Esophagus (tissue), 2 donors: ENCODE data around the gene CPB1. TPM values are rescaled to one million over a fixed set of nuclear protein-coding genes. Genes with fewer than 3 reads are reported as not detected.
"Not testable (repeated sequence)": the region's sequence is repeated elsewhere in the genome, so short reads cannot be mapped to it uniquely, and the experiment has no call there.

Experiments used
- H3K27ac ChIP-seq, 2 donors: one replicate each; pipeline ENCODE4 v1.5.1; 2013; ENCODE audit warnings: low read depth in 2 of 2, mild to moderate bottlenecking in 2 of 2, inconsistent platforms in 1 of 2, low read length in 1 of 2, moderate library complexity in 1 of 2
- H3K27me3 ChIP-seq, 2 donors: one replicate each; pipeline ENCODE4 v1.6.1; 2013; ENCODE audit warnings: low read length in 2 of 2, control low read depth in 1 of 2, mild to moderate bottlenecking in 1 of 2; ENCODE audit not compliant: insufficient read depth in 2 of 2, control insufficient read depth in 1 of 2
- H3K36me3 ChIP-seq, 2 donors: one replicate each; pipeline ENCODE4 v1.6.1; 2013; ENCODE audit warnings: low read length in 1 of 2; ENCODE audit not compliant: control insufficient read depth in 2 of 2, insufficient read depth in 2 of 2
- H3K4me1 ChIP-seq, 2 donors: one replicate each; pipeline ENCODE4 v1.6.1; 2013; ENCODE audit warnings: low read length in 1 of 2; ENCODE audit not compliant: control insufficient read depth in 2 of 2, insufficient read depth in 2 of 2
- H3K4me3 ChIP-seq, 2 donors: one replicate each; pipeline ENCODE4 v1.5.1; 2013; ENCODE audit warnings: low read length in 2 of 2, mild to moderate bottlenecking in 2 of 2, low read depth in 1 of 2, moderate library complexity in 1 of 2
- H3K9me3 ChIP-seq, 2 donors: one replicate each; pipeline ENCODE4 v1.6.1; 2013; ENCODE audit warnings: mild to moderate bottlenecking in 2 of 2, low read depth in 1 of 2, low read length in 1 of 2, moderate library complexity in 1 of 2; ENCODE audit not compliant: control insufficient read depth in 2 of 2, insufficient read depth in 1 of 2
- WGBS, 2 donors: extraction: QIAGEN DNeasy Blood & Tissue Kit; methylation state at CpG; one replicate each; pipeline ENCODE4 v1.1.7; 2013; 5-methylcytosine and 5-hydroxymethylcytosine counted together
- polyA plus RNA-seq, 2 donors: library from polyadenylated mRNA; stranded (reverse); fragments of 200-250 nt; gene quantifications; one replicate each; pipeline ENCODE4 v1.2.3, GENCODE V29; 2013
- donor health status: healthy with polysubstance abuse.
- donor health status: Bipolar disorder and iron deficiency.

The CPB1 gene
- polyA plus RNA-seq = under 1 TPM; 0.21 to 0.29 TPM

DNA sequence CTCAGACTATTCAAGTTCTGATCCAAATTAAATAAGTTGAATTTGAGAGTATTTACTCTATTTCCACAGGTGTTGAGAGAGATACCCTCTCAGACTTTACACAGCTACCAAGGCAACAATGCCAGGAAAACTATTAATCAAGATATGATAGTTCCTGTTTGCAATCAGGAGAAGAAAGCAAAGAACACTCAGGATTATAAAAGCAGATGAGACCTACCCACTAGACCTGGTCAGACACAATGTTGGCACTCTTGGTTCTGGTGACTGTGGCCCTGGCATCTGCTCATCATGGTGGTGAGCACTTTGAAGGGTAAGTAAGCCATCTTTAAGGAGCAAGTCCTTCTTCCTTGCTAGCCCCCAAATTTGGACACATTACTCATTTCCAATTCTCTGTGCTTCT, at the start of gene CPB1:
Gene CPB1 (plus strand): TSS at position 227 of the 400 bp plus-strand sequence. CDS start 13 bp downstream, at position 240.
- Histone ChIP-seq H3K36me3 (no peaks in the 10 kb centered on the region), H3K27me3 (no peaks in the 10 kb centered on the region), H3K27ac (no peak within 1 kb of the TSS), H3K4me1 (no peaks in the 10 kb centered on the region), H3K9me3 (no peaks in the 10 kb centered on the region), H3K4me3 (no peak within 1 kb of the TSS)

DNA sequence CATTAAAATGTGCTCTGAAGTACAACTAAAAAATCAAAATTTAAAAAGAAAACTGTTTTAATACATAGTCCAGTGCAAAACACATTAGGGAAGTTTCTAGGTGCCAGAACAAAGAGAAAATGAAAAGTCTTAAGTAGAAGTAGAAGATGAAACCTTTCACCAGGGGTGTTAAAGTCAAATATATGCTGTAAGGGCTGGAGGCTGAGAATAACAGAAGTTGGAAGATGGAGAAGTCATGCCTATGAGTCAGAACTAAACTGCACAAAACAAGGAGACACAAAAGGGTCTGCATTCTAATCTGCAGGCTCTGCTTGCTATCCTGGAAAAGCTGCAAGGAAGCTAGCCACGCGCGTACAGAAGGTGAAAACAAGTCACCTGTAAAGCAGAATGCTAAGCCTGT, 48.7 kb upstream of the CPB1 start:
- Histone ChIP-seq H3K9me3 (no peaks in the 10 kb centered on the region), H3K4me1 (no peaks in the 10 kb centered on the region), H3K27ac (no peak overlapping the region), H3K27me3 (no peaks in the 10 kb centered on the region), H3K4me3 (no peak overlapping the region), H3K36me3 (no peaks in the 10 kb centered on the region)
- WGBS, 2 donors = 96 to 100% methylated on average over 3 of the region's 3 CpGs

DNA sequence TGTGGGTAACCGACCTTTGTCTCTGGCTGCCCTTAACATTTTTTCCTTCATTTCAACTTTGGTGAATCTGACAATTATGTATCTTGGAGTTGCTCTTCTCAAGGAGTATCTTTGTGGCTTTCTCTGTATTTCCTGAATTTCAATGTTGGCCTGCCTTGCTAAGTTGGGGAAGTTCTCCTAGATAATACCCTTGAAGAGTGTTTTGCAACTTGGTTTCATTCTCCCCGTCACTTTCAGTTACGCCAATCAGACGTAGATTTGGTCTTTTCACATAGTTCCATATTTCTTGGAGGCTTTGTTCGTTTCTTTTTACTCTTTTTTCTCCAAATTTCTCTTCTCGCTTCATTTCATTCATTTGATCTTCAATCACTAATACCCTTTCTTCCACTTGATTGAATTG, 42.6 kb upstream of the CPB1 start:
- H3K36me3 ChIP-seq, H3K27me3 ChIP-seq, H3K4me1 ChIP-seq, H3K9me3 ChIP-seq, H3K4me3 ChIP-seq, H3K27ac ChIP-seq: not testable (repeated sequence)
- 82 to 86% methylated on average over 6 of the region's 6 CpGs for WGBS, 2 donors

DNA sequence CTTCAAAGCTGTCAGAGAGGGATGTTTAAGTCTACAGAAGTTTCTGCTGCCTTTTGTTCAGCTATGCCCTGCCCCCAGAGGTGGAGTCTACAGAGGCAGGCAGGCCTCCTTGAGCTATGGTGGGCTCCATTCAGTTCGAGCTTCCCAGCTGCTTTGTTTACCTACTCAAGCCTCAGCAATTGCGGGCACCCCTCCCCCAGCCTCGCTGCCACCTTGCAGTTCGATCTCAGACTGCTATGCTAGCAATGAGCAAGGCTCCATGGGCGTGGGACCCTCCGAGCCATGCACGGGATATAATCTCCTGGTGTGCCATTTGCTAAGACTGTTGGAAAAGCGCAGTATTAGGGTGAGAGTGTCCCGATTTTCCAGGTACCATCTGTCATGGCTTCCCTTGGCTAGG, 41.5 kb upstream of the CPB1 start:
- H3K27ac ChIP-seq, H3K4me3 ChIP-seq, H3K4me1 ChIP-seq, H3K27me3 ChIP-seq, H3K9me3 ChIP-seq, H3K36me3 ChIP-seq: not testable (repeated sequence)
- 87 to 92% methylated on average over 9 of the region's 9 CpGs for WGBS, 2 donors

DNA sequence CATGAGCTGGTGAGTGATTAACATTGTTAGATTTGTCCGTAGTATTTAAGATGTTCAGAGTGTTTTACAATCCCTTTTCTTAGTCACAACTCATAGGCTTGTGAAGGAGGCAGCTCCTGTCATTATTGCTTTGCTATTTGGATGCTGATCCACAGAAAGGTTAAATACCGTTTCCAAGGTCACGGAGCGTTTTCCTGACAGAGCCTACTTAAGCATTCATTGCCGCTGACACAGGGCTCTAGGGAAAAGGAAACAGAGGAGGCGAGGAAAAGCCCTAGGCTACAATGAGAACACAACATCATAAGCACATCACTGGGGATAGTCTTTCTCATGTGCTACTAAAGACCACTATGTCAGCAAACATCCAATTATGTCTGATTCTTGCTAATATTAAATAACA, 38.5 kb upstream of the CPB1 start:
- no peaks in the 10 kb centered on the region for H3K27me3 ChIP-seq
- WGBS, 2 donors = 47 to 52% methylated on average over 6 of the region's 6 CpGs
- no peak overlapping the region for H3K27ac ChIP-seq
- no peaks in the 10 kb centered on the region for H3K4me1 ChIP-seq
- H3K9me3 ChIP-seq = no peaks in the 10 kb centered on the region
- H3K4me3 ChIP-seq = no peak overlapping the region
- H3K36me3 ChIP-seq = no peaks in the 10 kb centered on the region

DNA sequence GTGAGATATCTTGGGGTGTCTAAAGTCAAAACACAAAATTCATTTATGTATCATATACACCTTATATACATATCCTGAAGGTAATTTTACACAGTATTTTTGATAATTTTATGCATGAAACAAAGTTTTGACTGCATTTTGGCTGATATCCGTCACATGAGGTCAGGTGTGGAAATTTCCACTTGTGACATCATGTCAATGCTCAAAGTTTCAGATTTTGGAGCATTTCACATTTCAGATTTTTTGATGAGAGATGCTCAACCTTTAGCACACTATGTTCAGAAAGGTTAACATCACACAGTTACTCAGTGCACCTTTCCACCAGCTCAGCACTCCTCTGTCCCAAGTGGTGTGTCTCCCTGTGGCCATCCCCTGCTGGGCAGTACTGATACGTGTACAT, 37.7 kb upstream of the CPB1 start:
- Histone ChIP-seq H3K36me3 (no peaks in the 10 kb centered on the region), H3K4me1 (no peaks in the 10 kb centered on the region), H3K9me3 (no peaks in the 10 kb centered on the region), H3K4me3 (no peak overlapping the region), H3K27me3 (no peaks in the 10 kb centered on the region), H3K27ac (no peak overlapping the region)
- 77 to 83% methylated on average over 2 of the region's 2 CpGs for WGBS, 2 donors

DNA sequence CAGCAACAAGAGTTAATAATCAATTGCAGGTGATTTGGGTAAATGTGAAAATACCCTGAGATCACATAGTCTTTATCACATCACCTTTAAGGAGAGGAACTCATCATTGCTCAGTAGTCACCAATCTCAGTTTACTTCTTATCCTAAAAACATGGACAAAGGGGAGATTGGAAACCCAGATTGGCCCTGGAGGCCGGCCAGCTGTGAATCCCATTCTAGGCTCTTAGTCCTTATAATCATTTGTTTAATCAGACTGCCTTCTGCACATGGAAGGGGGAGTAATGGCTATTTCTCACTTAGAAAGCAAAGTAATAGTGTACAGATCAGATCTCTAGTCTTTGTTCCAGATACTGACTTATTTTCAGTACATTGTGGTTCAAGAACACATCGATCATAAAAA, 37.2 kb upstream of the CPB1 start:
- Histone ChIP-seq H3K4me3 (no peak overlapping the region), H3K4me1 (no peaks in the 10 kb centered on the region), H3K9me3 (no peaks in the 10 kb centered on the region), H3K27ac (no peak overlapping the region), H3K36me3 (no peaks in the 10 kb centered on the region), H3K27me3 (no peaks in the 10 kb centered on the region)
- WGBS, 2 donors = 71 to 74% methylated on average over 2 of the region's 2 CpGs

DNA sequence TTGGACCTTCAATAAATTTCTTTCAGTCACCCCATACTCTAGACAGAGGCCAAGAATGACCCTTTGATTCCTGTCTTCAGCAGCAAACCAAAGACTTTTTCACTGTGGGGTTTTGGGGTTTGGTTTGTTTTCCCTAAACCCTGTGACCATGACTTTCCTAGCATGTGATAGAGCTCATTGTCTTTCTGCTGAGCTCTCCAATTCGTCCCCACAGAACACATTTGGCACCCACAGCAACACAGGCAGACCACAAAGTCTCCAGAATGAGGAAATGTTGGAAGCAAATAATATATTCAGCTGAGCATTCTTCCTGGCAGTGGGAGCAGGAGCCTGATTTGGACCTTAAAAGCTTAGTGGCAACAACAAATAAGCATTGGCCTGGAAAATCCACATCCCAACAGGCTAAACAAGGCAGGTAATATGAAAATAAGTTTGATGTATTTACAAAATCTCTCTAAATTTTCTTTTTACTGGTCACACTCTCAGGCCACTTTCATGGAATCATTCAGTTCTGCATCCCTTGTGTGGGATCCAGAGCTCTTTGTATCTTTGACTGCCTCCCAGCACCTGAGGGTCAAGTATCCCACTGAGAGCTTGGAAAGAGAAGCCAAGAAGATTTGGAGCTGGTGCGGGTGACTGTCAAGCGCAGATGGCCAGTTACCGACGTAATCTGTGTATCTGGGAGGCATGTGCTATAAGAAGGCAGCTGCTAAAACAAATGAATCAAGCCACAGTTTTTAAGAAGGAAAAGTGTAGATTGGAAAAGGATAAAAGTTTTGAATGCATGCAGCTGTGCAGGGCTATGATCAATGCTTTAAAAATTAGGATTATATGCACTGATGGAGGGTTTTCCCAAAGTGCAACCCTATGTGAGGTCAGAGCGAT, 36.5 kb upstream of the CPB1 start:
- H3K27ac ChIP-seq = no peak overlapping the region
- H3K4me3 ChIP-seq = no peak overlapping the region
- H3K4me1 ChIP-seq = no peaks in the 10 kb centered on the region
- no peaks in the 10 kb centered on the region for H3K36me3 ChIP-seq
- no peaks in the 10 kb centered on the region for H3K9me3 ChIP-seq
- no peaks in the 10 kb centered on the region for H3K27me3 ChIP-seq
- 57 to 61% methylated on average over 6 of the region's 6 CpGs for WGBS, 2 donors

DNA sequence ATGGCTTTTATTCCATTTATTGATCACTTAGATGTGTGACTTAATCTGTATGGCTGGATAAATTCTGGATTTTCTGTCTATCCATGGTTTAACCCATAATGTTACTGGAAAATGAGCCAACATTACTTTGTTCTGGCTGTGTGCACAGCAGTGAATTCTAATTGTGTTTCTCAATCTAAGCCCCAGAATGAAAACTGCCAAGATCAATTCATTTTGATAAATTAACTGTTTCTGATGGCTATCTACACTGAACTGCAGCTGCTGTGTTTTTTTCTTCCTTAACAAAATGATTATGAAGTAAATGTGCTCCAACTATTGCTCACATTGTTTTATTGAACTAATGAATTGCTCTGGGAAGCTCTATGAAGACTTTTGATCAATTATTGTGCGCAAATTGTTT, 35.7 kb upstream of the CPB1 start:
- Histone ChIP-seq H3K27ac (no peak overlapping the region), H3K4me1 (no peaks in the 10 kb centered on the region), H3K9me3 (no peaks in the 10 kb centered on the region), H3K27me3 (no peaks in the 10 kb centered on the region), H3K36me3 (no peaks in the 10 kb centered on the region), H3K4me3 (no peak overlapping the region)
- WGBS, 2 donors = 98% methylated on average over 1 of the region's 1 CpG

DNA sequence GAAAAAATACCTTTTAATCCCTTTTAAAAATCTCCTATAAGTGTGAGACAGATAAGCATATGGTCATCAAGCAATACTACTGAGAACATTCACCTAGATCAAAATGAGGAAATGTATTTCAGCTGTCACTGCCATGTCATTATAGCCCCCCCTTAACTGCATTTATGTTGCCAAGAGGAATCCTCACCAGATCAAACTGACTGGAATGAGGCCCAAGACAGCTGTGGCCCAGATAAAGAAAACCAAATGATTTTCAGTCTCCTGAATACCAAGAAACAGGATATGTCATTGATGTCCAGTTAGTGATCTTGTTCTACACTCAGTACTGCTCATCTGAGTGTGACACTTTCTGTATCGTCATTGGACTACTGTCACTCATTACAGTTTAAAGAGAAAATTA, 35.1 kb upstream of the CPB1 start:
- H3K27ac ChIP-seq = no peak overlapping the region
- no peaks in the 10 kb centered on the region for H3K27me3 ChIP-seq
- 80 to 88% methylated on average over 1 of the region's 1 CpG for WGBS, 2 donors
- no peak overlapping the region for H3K4me3 ChIP-seq
- H3K36me3 ChIP-seq = no peaks in the 10 kb centered on the region
- H3K9me3 ChIP-seq = no peaks in the 10 kb centered on the region
- H3K4me1 ChIP-seq = no peaks in the 10 kb centered on the region
